HEK293 (cell line): ENCODE data around the gene MLLT6.

Experiments
- CTCF ChIA-PET: fragments of 350-600 bp; formaldehyde crosslinking; extraction: SDS; loops from one replicate; lab custom pipeline; 2021; ENCODE audit warnings: antibody characterized with exemption; lab: Yijun Ruan, JAX
- POLR2A ChIA-PET: fragments of 300-600 bp; formaldehyde crosslinking; extraction: SDS; loops from one replicate; lab custom pipeline; 2020; ENCODE audit warnings: antibody characterized with exemption, inconsistent platforms; lab: Yijun Ruan, JAX
- H3K27ac ChIP-seq: fragments of 200-500 bp; sonication (Bioruptor generic); 2 replicates; pipeline ENCODE4 v1.5.1; 2014; ENCODE audit warnings: low read depth, low read length, control low read depth, inconsistent platforms; ENCODE audit errors: extremely low read depth
- H3K36me3 ChIP-seq, 2 experiments: fragments of 200-500 bp in 1 of 2; sonication (Bioruptor generic) in 1 of 2; 1 replicate in 1 of 2; 2 replicates in 1 of 2; pipeline ENCODE4 v1.5.1; 2014 to 2017; ENCODE audit warnings: inconsistent platforms in 2 of 2, low read length in 2 of 2; ENCODE audit not compliant: control insufficient read depth in 2 of 2, insufficient read depth in 1 of 2
- H3K4me1 ChIP-seq: fragments of 200-500 bp; sonication (Bioruptor generic); 2 replicates; pipeline ENCODE4 v1.5.1; 2014; ENCODE audit warnings: mild to moderate bottlenecking, low read length, inconsistent platforms; ENCODE audit not compliant: control insufficient read depth, insufficient read depth
- H3K4me3 ChIP-seq: 2 replicates; pipeline ENCODE4 v1.5.1; 2011; ENCODE audit warnings: low read depth, mild to moderate bottlenecking, control low read depth, low read length, moderate library complexity
- H3K9me3 ChIP-seq: fragments of 200-500 bp; sonication (Bioruptor generic); 2 replicates; pipeline ENCODE4 v1.5.1; 2014; ENCODE audit warnings: low read depth, low read length, inconsistent platforms; ENCODE audit not compliant: control insufficient read depth, insufficient read depth
- BCL11B ChIP-seq: fragments of 450-650 bp; formaldehyde crosslinking; IDR thresholded peaks from 2 replicates; pipeline ENCODE4 v1.5.1; 2016; ENCODE audit warnings: low read depth, missing biosample characterization, missing genetic modification characterization
- EGR2 ChIP-seq: fragments of 450-650 bp; formaldehyde crosslinking; IDR thresholded peaks from 2 replicates; pipeline ENCODE4 v1.5.1; 2016; ENCODE audit warnings: low read depth, missing biosample characterization, missing genetic modification characterization
- GFI1B ChIP-seq: fragments of 450-650 bp; formaldehyde crosslinking; IDR thresholded peaks from 2 replicates; pipeline ENCODE4 v1.5.1; 2016; ENCODE audit warnings: missing biosample characterization, missing genetic modification characterization
- GLIS1 ChIP-seq: fragments of 450-650 bp; formaldehyde crosslinking; IDR thresholded peaks from 2 replicates; pipeline ENCODE4 v1.5.1; 2016; ENCODE audit warnings: missing biosample characterization, missing genetic modification characterization
- GLIS2 ChIP-seq: fragments of 450-650 bp; formaldehyde crosslinking; IDR thresholded peaks from 2 replicates; pipeline ENCODE4 v1.5.1; 2016; ENCODE audit warnings: missing biosample characterization, missing genetic modification characterization
- HOXC10 ChIP-seq: sonication (generic); formaldehyde crosslinking; IDR thresholded peaks from 2 replicates; pipeline ENCODE4 v1.8.1; 2023; ENCODE audit warnings: mild to moderate bottlenecking, missing genetic modification reagents
- ZFHX2 ChIP-seq: fragments of 450-650 bp; formaldehyde crosslinking; conservative IDR thresholded peaks from 2 replicates; pipeline ENCODE4 v1.5.1; 2016; ENCODE audit warnings: missing biosample characterization, missing genetic modification characterization
- ZIC2 ChIP-seq: fragments of 450-650 bp; formaldehyde crosslinking; IDR thresholded peaks from 2 replicates; pipeline ENCODE4 v1.5.1; 2016; ENCODE audit warnings: missing biosample characterization, missing genetic modification characterization
- ZNF404 ChIP-seq: fragments of 450-650 bp; formaldehyde crosslinking; IDR thresholded peaks from 2 replicates; pipeline ENCODE4 v1.5.1; 2017; ENCODE audit warnings: missing biosample characterization, missing genetic modification characterization
- ZNF555 ChIP-seq: fragments of 450-650 bp; formaldehyde crosslinking; conservative IDR thresholded peaks from 2 replicates; pipeline ENCODE4 v1.5.1; 2017; ENCODE audit warnings: missing biosample characterization, mild to moderate bottlenecking, missing genetic modification characterization, inconsistent platforms
- TF ChIP-seq, protein P1 (sequence below): fragments of 450-650 bp; formaldehyde crosslinking; IDR thresholded peaks from 2 replicates; pipeline ENCODE4 v1.5.1; 2016; ENCODE audit warnings: missing biosample characterization, missing genetic modification characterization
- TF ChIP-seq, protein P2 (sequence below): fragments of 450-650 bp; IDR thresholded peaks from 2 replicates; pipeline ENCODE4 v1.5.1; 2018; ENCODE audit warnings: missing biosample characterization, missing genetic modification characterization
- TF ChIP-seq, protein P3 (sequence below): fragments of 450-650 bp; formaldehyde crosslinking; IDR thresholded peaks from 2 replicates; pipeline ENCODE4 v1.5.1; 2016; ENCODE audit warnings: missing biosample characterization, missing genetic modification characterization

The MLLT6 gene

DNA sequence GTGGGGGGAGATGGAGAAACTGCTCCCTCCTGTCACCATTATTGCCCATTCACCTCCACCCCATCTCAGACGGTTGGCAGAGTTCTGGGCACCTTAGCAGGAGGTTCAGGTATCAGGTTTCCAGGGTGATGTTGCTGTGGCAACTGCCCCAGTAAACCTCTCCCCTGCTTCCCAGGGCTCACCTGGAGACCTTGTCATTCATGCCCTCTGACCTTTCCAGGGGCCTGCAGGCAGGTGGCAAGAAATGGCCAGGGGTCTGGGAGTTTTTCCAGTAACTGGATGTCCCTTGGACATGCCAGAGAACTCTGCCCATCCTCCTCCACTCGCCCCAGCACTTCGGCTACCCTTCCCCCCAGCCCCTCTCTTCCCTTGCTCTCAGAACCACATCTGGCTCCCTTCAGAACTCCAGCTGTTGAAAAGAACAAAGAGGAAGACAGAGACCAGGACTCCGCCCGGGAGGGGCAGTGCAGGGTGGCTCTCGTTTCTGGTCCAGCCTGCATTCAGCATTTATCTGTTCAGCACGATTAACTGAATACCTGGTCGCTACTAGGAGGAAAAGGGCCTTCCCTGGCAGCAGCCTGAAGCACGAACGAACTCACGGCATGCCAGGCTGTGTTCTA is 8.5 kb downstream of the MLLT6 start:
- POLR2A ChIA-PET, result interaction anchor here (0.6 kb wide), 1 partner anchor 18 kb away, joined by 3 read pairs; no protein-coding TSS in a partner anchor
- no peak overlapping the region for H3K27ac ChIP-seq
- peak; percentile 14; the same call in 1 of the 2 replicates for TF ChIP-seq GLIS1
- TF ChIP-seq GFI1B (tag by site-specific recombination), result no peak
- TF ChIP-seq, all 188 proteins: peak for 1
- Histone ChIP-seq H3K9me3 (no peaks in the 10 kb centered on the region), H3K36me3 (peaks cover 6 to 92% of the 10 kb centered on the region in 2 experiments; a peak in 2 of 3 replicates), H3K4me1 (no peaks in the 10 kb centered on the region), H3K4me3 (no peak overlapping the region)
- CTCF ChIA-PET, result interaction anchor here (0.5 to 1.5 kb wide), 4 partner anchors 16 to 50 kb away, joined by 3 to 4 read pairs (median 3); no protein-coding TSS in a partner anchor

DNA sequence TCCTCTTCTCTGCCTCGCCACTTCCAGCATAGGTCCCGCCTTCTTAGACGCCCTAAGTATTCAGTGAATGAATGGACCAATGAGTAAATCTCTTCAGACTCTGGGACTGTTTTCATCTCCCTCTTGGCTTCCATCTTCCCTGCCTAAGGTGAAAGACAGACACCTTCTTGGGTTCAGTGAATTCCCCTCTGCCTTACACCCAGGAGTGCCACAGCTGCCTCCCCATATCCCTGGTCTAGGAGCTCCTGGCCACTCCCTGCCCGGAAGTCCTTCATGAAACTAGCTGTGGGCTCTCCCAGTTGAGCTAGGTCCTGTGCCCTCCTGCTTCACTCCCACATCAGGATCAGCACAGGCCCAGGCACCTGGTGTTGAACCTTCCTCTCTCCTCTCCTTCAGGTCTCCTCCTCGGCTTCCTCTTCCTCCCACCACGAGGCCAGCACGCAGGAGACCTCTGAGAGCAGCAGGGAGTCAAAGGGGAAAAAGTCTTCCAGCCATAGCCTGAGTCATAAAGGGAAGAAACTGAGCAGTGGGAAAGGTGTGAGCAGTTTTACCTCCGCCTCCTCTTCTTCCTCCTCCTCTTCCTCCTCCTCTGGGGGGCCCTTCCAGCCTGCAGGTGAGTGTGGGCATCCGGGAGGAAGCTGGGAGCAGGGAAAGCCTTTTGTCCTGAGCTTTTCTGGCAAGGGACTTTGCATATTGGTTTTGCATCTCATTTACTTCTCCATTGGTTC is 10.3 kb downstream of the MLLT6 start:
- H3K4me1 ChIP-seq, result no peaks in the 10 kb centered on the region
- POLR2A ChIA-PET, result interaction anchor here (0.5 to 2.5 kb wide), 6 partner anchors 9 to 36 kb away, joined by 4 to 18 read pairs (median 6); partner anchors contain the start of genes CISD3 and MLLT6
- 0 out of 2 replicates have a peak, but pooled peaks have one; percentile 14 for TF ChIP-seq ZIC2
- TF ChIP-seq, protein P1, sequence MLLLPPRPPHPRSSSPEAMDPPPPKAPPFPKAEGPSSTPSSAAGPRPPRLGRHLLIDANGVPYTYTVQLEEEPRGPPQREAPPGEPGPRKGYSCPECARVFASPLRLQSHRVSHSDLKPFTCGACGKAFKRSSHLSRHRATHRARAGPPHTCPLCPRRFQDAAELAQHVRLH (tag by site-specific recombination), result no peak
- peak; percentile 31; the same call in 1 of the 2 replicates for TF ChIP-seq ZFHX2
- peak; percentile 27; the same call in 1 of the 2 replicates for TF ChIP-seq EGR2
- TF ChIP-seq ZNF404 (tag by site-specific recombination), result no peak
- TF ChIP-seq, protein P2, sequence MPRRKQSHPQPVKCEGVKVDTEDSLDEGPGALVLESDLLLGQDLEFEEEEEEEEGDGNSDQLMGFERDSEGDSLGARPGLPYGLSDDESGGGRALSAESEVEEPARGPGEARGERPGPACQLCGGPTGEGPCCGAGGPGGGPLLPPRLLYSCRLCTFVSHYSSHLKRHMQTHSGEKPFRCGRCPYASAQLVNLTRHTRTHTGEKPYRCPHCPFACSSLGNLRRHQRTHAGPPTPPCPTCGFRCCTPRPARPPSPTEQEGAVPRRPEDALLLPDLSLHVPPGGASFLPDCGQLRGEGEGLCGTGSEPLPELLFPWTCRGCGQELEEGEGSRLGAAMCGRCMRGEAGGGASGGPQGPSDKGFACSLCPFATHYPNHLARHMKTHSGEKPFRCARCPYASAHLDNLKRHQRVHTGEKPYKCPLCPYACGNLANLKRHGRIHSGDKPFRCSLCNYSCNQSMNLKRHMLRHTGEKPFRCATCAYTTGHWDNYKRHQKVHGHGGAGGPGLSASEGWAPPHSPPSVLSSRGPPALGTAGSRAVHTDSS (tag by site-specific recombination), result peak; percentile 80
- TF ChIP-seq ZNF555 (tag by site-specific recombination), result no peak
- TF ChIP-seq, all 188 proteins: peak for 4
- Histone ChIP-seq H3K4me3 (no peak overlapping the region), H3K9me3 (no peaks in the 10 kb centered on the region), H3K27ac (no peak overlapping the region), H3K36me3 (peaks cover 3 to 91% of the 10 kb centered on the region in 2 experiments; a peak in 2 of 3 replicates)
- CTCF ChIA-PET, result interaction anchor here (3.7 kb wide), 1 partner anchor 20 kb away, joined by 15 read pairs; no protein-coding TSS in a partner anchor

DNA sequence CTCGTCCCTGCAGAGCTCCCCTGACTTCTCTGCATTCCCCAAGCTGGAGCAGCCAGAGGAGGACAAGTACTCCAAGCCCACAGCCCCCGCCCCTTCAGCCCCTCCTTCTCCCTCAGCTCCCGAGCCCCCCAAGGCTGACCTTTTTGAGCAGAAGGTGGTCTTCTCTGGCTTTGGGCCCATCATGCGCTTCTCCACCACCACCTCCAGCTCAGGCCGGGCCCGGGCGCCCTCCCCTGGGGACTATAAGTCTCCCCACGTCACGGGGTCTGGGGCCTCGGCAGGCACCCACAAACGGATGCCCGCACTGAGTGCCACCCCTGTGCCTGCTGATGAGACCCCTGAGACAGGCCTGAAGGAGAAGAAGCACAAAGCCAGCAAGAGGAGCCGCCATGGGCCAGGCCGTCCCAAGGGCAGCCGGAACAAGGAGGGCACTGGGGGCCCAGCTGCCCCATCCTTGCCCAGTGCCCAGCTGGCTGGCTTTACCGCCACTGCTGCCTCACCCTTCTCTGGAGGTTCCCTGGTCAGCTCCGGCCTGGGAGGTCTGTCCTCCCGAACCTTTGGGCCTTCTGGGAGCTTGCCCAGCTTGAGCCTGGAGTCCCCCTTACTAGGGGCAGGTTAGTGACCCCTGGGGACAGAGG is 11.4 kb downstream of the MLLT6 start:
- TF ChIP-seq, protein P3, sequence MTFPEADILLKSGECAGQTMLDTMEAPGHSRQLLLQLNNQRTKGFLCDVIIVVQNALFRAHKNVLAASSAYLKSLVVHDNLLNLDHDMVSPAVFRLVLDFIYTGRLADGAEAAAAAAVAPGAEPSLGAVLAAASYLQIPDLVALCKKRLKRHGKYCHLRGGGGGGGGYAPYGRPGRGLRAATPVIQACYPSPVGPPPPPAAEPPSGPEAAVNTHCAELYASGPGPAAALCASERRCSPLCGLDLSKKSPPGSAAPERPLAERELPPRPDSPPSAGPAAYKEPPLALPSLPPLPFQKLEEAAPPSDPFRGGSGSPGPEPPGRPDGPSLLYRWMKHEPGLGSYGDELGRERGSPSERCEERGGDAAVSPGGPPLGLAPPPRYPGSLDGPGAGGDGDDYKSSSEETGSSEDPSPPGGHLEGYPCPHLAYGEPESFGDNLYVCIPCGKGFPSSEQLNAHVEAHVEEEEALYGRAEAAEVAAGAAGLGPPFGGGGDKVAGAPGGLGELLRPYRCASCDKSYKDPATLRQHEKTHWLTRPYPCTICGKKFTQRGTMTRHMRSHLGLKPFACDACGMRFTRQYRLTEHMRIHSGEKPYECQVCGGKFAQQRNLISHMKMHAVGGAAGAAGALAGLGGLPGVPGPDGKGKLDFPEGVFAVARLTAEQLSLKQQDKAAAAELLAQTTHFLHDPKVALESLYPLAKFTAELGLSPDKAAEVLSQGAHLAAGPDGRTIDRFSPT (tag by site-specific recombination), result no peak
- TF ChIP-seq GLIS2, result 0 out of 2 replicates have a peak, but pooled peaks have one; percentile 10
- no peak for TF ChIP-seq BCL11B (tag by site-specific recombination)
- no peak for TF ChIP-seq HOXC10 (CRISPR knock-in tag)
- no peaks in the 10 kb centered on the region for H3K9me3 ChIP-seq
- H3K4me3 ChIP-seq, result no peak overlapping the region
- no peaks in the 10 kb centered on the region for H3K4me1 ChIP-seq
- ChIA-PET POLR2A (interaction anchor here (0.5 to 2.5 kb wide), 7 partner anchors 8 to 78 kb away, joined by 3 to 18 read pairs (median 5); partner anchors contain the start of genes CISD3 and MLLT6), CTCF (interaction anchor here (3.7 kb wide), 1 partner anchor 19 kb away, joined by 15 read pairs; no protein-coding TSS in a partner anchor)
- H3K27ac ChIP-seq, result no peak overlapping the region
- peaks cover 3 to 91% of the 10 kb centered on the region in 2 experiments; a peak in 2 of 3 replicates for H3K36me3 ChIP-seq
